ENCODE measurements around the gene ODF4. TPM values are rescaled to one million over a fixed set of nuclear protein-coding genes. Genes with fewer than 3 reads are reported as not detected.
"Not testable (repeated sequence)": the region's sequence is repeated elsewhere in the genome, so short reads cannot be mapped to it uniquely, and the experiment has no call there.

The ODF4 gene
- polyA plus RNA-seq, 3 donors = not detected

GRCh38 chr17:8324923-8325322 lies 14.7 kb upstream of the ODF4 start:
- DNase-seq (ENCODE audit: low read depth in 3 of 3, low spot score in 2 of 3) = no peak

DNA sequence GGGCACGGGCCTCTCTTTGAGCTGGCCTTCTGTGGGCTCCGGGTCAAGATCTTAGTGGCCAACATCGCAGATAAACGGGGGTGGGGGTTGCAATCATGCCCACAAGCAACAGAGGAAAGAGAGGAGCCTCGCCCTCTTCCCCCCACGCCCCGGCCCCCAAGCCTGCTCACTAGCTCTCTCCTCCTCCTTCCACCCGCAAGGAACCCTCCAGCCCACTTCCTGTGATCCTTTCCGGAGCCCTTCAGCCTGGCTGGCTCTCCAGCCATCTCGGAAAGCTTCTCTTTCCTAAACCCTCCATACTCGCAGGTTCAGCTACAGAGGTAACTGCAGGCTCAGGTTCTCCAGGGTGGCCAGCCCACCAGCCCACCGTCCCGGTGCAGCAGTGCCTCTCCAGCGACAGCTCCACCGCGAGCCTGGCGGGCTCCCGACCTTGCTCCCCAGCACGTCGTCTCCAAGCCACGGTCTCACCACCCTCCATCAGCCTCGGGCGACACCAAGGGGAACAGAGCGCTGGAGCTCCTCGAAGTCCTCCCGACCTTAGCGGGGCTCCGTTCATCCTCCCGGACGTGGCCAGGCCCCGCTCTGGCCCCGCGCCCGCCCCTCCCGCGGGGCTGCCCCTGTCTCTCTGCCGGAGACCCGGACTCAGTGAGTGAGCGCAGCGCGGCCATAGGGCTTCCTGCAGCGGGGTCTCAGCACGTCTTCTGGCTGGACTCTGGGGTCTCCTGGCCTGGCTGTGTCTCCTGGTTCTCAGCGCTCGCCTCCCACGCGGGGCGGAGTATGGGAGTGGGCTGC lies 12.9 kb upstream of the ODF4 start:
- peak; percentile 29 to 55 (median 45) for DNase-seq (ENCODE audit: low read depth in 3 of 3, low spot score in 2 of 3)

DNA sequence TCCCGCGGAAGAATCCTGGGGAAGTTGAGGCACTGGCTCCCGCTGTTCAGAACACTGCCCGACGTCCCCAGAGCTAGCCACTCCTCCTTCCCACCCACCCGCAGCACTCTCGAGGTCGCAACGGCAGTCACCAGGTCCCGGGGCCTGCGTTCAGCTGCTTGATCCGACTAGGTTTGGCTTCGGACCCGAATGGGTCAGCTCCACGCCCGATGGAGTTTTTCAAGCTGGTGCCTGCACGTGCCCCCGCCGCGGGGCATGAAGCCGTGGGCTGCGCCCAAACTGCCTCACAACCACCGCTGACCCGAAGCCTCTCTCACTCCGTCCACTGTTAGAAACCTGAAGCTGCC lies 12.4 kb upstream of the ODF4 start:
- DNase-seq (ENCODE audit: low read depth in 3 of 3, low spot score in 2 of 3) = no peak

DNA sequence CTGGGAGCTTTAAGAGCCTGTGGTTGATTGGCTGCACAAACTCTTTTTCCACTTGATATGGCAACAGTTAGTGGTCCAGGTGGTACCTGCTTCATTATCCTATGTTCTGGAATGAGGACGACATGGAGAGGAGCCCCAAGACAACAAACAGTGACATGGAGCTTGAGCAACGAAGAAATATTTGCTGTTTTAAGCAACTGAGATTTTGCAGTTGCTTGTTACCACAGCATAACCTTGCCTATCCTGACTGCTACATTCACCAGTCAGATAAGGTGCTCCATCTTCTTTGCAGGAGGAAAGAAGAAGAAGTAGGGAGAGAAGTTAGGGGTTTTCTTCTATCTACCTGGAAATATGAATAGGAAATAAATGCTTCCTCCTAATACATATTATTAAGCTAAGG lies 7.5 kb upstream of the ODF4 start:
- DNase-seq (ENCODE audit: low read depth in 3 of 3, low spot score in 2 of 3) = no peak

DNA sequence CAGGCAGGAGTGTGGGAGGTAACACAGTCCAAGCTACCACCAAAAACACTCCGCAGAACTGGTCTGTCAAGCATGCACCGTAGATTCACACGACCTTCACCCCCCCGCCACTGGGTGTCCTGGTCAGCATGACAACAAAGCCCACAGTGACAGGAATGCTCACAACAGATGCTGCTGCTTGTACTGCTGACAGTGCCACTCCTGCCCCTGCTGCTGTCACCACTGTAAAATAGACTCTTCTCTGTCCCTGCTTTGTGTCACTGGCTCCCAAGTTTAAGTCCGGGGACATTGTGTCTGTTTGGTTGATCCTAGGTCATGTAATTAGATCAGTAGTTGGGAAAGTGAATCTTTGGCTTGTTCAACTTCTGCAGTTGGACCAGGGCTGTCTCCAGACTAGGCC lies 7.0 kb upstream of the ODF4 start:
- DNase-seq (ENCODE audit: low read depth in 3 of 3, low spot score in 2 of 3) = no peak

- DNase-seq (ENCODE audit: low read depth in 3 of 3, low spot score in 2 of 3) = no peak
These were observed 6.4 kb upstream of the ODF4 start for GRCh38 chr17:8333281-8333680.

DNA sequence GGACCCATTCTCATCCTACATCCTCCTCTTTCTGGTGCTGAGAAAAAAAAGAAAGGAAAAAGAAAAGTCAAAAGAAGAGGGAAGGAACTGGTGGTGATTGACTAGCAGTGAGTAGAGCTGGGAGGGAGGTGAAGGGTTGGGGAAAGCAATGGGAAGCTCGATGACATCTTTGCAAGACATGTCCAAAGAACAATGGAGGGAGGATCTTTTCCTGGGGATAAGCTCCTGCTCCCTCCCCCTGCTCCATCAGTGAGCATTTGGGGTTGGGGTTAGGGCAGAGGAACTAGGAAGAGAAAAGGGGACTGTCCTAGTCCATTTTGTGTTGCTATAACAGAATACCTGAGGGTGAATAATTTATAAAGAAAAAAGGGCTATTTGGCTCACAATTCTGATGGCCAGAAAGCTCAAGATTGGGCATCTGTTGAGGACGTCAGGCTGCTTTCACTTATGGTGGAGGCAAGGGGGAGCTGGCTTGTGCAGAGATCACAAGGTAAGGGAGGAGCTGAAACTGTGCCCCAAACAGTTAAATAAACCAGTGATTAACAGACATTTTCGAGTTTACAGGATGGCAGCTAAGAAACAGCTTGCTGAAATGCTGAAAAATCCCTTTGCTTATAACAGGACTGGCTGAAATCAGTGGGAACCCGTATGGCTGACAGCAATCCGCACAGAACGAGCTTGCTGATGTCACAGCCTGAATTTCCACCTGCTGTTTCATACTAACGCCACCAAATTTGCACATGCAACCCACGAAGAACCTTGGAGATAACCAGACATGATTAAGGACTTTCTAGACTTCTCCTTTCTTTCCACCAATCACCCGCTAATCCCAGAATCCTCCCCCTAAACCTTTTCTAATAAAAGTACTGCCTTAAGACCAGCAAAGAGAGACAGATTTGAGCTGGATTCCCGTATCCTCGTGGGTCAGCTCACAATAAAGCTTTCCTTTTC lies 1.6 kb upstream of the ODF4 start:
- DNase-seq (ENCODE audit: low read depth in 3 of 3, low spot score in 2 of 3) = no peak

DNA sequence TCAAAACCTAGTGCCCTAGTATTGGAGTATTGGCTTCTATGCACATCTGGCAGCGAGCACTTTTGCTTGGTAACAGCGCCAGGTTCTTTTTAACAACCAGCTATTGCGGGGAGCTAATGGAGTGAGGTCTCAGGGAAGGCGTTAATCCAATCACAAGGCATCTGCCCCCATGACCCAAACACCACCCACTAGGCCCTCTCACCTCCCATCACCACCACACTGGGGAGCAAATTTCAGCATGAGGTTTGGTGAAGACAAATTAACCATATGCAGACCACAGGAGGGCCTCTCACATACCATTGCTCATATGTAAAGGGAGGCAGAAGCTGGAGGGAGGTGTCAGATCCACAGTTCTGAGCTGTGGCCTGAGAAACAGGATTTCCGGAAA lies 893 bp upstream of the ODF4 start:
- no peak for DNase-seq (ENCODE audit: low read depth in 3 of 3, low spot score in 2 of 3)

DNA sequence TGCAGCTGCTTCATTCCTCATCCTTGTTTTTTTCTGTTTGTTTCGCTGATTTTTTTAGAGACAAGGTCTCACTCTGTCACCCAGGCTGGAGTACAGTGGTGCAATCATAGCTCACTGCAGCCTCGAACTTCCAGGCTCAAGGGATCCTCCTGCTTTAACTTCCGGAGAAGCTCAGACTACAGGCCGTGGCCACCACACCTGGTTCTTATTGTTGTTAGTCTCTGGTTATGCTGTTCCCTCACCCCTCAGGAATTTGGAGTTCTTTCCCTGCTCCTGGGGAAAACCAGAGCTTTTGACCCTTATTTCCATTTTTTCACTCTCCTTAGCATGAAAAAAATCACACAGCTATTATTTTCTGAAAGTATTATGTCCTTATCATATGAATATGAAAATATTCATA lies 1.8 kb downstream of the ODF4 start:
- no peak for DNase-seq (ENCODE audit: low read depth in 3 of 3, low spot score in 2 of 3)

- DNase-seq (ENCODE audit: low read depth in 3 of 3, low spot score in 2 of 3) = no peak
These were observed 5.5 kb downstream of the ODF4 start for GRCh38 chr17:8345052-8345690.

DNA sequence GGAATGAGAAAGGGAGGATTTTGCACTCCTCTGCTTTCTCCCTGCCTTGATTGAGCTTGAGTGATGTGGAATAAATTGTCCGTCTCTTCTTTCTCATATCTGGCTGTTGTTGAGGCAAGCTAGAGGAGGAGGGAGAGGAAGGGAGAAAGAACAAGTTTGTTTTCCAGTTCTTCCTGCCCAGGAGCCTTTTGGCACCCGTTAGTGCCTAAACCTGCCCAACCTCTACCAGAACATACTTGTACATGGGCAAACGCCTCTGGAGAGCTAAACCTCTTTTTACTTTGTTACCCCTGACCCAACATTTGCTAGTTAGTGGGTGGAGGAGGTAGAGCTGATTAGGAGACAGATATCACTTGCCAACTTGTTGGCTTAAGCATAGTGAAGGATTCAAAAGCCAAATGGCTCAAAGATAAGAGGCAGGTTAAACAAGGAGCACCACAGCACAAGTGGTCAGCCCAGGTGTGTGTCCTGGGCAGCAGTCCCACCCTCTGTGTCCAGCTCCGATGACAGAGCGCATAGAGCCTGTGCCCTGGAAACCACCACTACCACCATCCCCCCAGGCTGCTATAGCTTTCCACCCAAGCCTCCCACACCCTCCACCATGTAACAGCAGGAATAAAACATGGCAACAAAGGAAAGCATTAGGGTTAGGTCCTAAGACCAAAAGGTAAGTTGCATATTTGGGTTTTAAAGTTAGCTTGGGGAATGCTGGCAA lies 6.5 kb downstream of the ODF4 start:
- no peak for DNase-seq (ENCODE audit: low read depth in 3 of 3, low spot score in 2 of 3)

DNA sequence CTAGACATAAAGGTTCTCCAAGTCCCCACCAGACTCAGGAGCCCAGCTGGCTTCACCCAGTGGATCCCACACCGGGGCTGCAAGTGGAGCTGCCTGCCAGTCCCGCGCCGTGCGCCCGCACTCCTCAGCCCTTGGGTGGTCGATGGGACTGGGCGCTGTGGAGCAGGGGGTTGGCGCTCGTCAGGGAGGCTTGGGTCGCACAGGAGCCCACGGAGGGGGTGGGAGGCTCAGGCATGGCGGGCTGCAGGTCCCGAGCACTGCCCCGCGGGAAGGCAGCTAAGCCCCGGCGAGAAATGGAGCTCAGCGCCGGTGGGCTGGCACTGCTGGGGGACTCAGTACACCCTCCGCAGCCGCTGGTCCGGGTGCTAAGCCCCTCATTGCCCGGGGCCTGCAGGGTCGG lies 7.4 kb downstream of the ODF4 start:
- not testable (repeated sequence) for DNase-seq (ENCODE audit: low read depth in 3 of 3, low spot score in 2 of 3)

DNA sequence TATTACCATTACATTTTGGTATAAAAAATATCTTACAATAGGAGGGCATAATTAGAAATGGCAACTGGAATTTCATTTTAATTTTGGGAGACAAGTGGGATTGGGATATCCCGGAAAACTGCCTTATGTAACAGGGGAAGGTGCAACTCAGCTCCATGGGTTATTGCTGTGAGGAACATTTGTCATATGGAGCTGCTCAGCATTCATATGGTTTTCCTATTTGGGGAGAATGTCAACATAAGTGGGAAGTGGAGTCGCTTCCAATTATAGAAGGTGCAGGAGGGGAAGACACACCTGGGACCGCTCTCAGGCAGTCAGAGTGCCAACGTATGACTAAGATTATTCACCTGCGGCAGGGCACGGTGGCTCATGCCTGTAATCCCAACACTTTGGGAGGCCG lies 10.7 kb downstream of the ODF4 start:
- no peak for DNase-seq (ENCODE audit: low read depth in 3 of 3, low spot score in 2 of 3)

- DNase-seq (ENCODE audit: low read depth in 3 of 3, low spot score in 2 of 3) = no peak
These were observed 14.1 kb downstream of the ODF4 start for GRCh38 chr17:8353736-8354135.

- DNase-seq (ENCODE audit: low read depth in 3 of 3, low spot score in 2 of 3) = no peak
These were observed 14.6 kb downstream of the ODF4 start for GRCh38 chr17:8354236-8354635.

- no peak for DNase-seq (ENCODE audit: low read depth in 3 of 3, low spot score in 2 of 3)
These were observed 18.3 kb downstream of the ODF4 start for GRCh38 chr17:8357910-8358309.

DNA sequence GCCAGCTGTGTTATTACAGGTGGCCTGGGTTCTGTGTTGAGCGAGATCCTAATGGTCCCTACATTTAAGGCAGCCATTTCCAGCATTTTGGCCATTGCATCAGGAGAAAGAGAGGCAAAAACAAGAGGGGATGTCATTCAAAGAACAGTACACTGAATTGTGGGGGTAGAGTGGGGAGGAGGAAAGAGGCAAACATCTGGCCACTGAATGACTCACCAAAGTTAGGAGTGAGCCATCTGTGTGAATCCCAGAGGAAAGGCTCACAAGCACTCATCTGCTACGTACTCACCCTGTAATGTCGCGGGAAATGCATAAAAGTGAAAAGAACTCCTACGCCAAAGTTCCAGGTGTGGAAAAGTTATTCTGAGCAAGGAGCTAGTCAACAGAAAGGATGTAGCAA lies 20.1 kb downstream of the ODF4 start:
- DNase-seq (ENCODE audit: low read depth in 3 of 3, low spot score in 2 of 3) = no peak

GRCh38 chr17:8360260-8360659 lies 20.6 kb downstream of the ODF4 start:
- DNase-seq (ENCODE audit: low read depth in 3 of 3, low spot score in 2 of 3) = no peak

GRCh38 chr17:8360751-8361150 lies 21.1 kb downstream of the ODF4 start:
- DNase-seq (ENCODE audit: low read depth in 3 of 3, low spot score in 2 of 3) = no peak

DNA sequence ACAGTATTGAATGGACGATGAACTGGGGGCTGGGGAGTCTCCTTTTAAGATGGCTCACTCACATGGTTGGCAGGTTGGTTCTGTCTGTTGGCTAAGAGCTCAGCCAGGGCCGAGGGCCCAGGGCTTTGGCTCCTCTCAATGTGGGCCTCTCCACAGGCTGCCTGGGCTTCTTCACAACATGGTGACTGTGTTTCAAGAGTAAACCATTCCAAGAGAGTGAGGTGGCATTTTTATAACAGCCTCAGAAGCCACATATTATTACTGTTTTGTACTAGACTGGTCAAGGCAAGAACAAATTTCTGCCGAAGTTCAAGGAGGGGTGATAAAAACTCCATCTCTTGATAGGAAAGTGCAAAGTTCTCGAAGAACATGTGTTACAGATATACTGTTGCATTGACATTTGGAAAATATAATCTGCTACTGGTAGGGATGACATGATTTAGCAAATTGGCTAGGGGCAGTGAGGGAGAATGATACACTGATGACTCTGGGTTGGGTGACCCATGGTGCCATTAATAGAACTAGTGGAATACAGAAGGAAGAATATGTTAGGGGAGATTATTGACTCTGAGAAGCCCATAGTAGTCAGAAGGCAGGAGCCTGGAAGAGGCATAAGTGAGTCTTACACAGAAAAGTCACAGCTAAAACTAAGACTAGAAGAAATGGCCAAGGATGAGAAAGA lies 23.2 kb downstream of the ODF4 start:
- DNase-seq (ENCODE audit: low read depth in 3 of 3, low spot score in 2 of 3) = no peak
